H1 (cell line): ENCODE measurements around the gene TMC4. TPM values are rescaled to one million over a fixed set of nuclear protein-coding genes. Genes with fewer than 3 reads are reported as not detected.

ENCODE experiments used
- FOSL1 ChIP-seq: IDR thresholded peaks from 2 replicates; pipeline ENCODE4 v1.6.1; 2011; ENCODE audit warnings: mild to moderate bottlenecking, low read depth, low read length, moderate library complexity; ENCODE audit not compliant: insufficient read depth
- JUND ChIP-seq: IDR thresholded peaks from 2 replicates; pipeline ENCODE4 v1.6.1; 2011; ENCODE audit warnings: mild to moderate bottlenecking, improper control_type of control experiment, low read length
- PHF8 ChIP-seq: fragments of 200-600 bp; sonication (generic); conservative IDR thresholded peaks from 2 replicates; pipeline ENCODE4 v1.7.1; 2012; ENCODE audit warnings: low read depth, mild to moderate bottlenecking, inconsistent platforms, low read length, moderate library complexity
- POLR2A ChIP-seq, 2 experiments: IDR thresholded peaks; 1 replicate in 1 of 2; 2 replicates in 1 of 2; pipeline ENCODE4 v1.6.1; 2011; ENCODE audit warnings: low read depth in 2 of 2, low read length in 2 of 2, mild to moderate bottlenecking in 2 of 2; ENCODE audit errors: control extremely low read depth in 1 of 2
- polyA plus RNA-seq, 7 experiments: library from polyadenylated mRNA; depleted of rRNA in 3 of 7; stranded (reverse) in 5 of 7; unstranded in 2 of 7; fragments of >200 nt in 5 of 7; fragments of 200-250 nt in 2 of 7; gene quantifications; 1 replicate in 5 of 7; 2 replicates in 1 of 7; 4 replicates in 1 of 7; pipeline versions ENCODE4 v1.2.1 to v1.2.3, GENCODE V29; 2011 to 2013; ENCODE audit warnings: missing spikeins in 2 of 7, mixed read lengths in 2 of 7
- total RNA-seq: library from RNA; stranded (reverse); fragmentation: NEBNext Ultra II Directional; extraction: Animal tissue kit (Norgen Biotek cat#: 25700); gene quantifications from 2 replicates; pipeline ENCODE4 v1.2.1, GENCODE V29; 2021

TMC4 gene
- total and polyA plus RNA-seq, 2 of the 8 experiments (the other 6 are each of a cell fraction or from before 2014, with no cell fraction given): 5.5 to 6.3 TPM

DNA sequence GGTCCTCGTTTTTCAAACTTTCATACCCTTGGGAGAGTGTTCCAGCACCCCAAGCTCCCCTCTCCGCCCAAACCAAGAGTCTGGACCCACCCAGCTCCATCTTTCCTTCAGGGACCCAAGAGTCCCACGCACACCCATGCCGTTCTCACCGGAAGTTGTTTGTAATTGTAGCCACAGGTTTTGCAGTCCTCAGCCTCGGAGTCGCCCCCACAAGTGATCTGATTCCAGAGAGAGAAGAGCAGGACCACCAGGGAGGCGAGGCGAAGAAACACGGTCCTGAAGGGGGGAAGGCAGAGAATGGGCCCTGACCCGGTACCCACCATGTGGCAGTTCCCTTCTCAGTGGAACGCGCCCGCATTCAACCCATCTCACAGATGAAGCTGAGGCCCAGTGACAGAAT lies 10.1 kb downstream of the TMC4 start (continued):
- TF ChIP-seq JUND (no peak), PHF8 (no peak), POLR2A (IDR thresholded peaks at IDR 0.05; ENCODE audit: control extremely low read depth in 1 of 2, low read depth in 2 of 2, low read length in 2 of 2) (no peak), FOSL1 (no peak)
- TF ChIP-seq, all 59 proteins: peak for 0
